Uterus (tissue), 4 donors: ENCODE results near the gene LMOD1. TPM values are rescaled to one million over a fixed set of nuclear protein-coding genes. Genes with fewer than 3 reads are reported as not detected.

Source experiments
- DNase-seq, 2 donors: peaks; one replicate each; pipeline ENCODE4 v3.0.0-alpha.2; 2019 to 2020
- H3K27ac ChIP-seq, 2 donors: fragments of 200-600 bp; sonication (generic); 1 replicate in 1 of 2; 2 replicates in 1 of 2; pipeline ENCODE4 v1.5.1; 2016 to 2018
- H3K27me3 ChIP-seq, 2 donors: fragments of 200-600 bp; sonication (generic); one replicate each; pipeline ENCODE4 v1.5.1; 2018 to 2019; ENCODE audit warnings: control low read depth in 1 of 2
- H3K36me3 ChIP-seq, 2 donors: fragments of 200-600 bp; sonication (generic); one replicate each; pipeline ENCODE4 v1.5.1; 2019; ENCODE audit warnings: control low read depth in 1 of 2
- H3K4me1 ChIP-seq, 2 donors: fragments of 200-600 bp; sonication (generic); one replicate each; pipeline ENCODE4 v1.5.1; 2018 to 2019; ENCODE audit warnings: control low read depth in 1 of 2
- H3K4me3 ChIP-seq, 2 donors: fragments of 200-600 bp; sonication (generic); 1 replicate in 1 of 2; 2 replicates in 1 of 2; pipeline ENCODE4 v1.5.1; 2018 to 2019; ENCODE audit warnings: mild to moderate bottlenecking in 1 of 2
- H3K9me3 ChIP-seq, 2 donors: fragments of 200-600 bp; sonication (generic); one replicate each; pipeline ENCODE4 v1.5.1; 2019; ENCODE audit warnings: control low read depth in 1 of 2
- CTCF ChIP-seq, 4 experiments: fragments of 200-600 bp in 2 of 4; fragments of 450-650 bp in 2 of 4; sonication (generic) in 2 of 4; IDR thresholded peaks; one replicate each; pipeline ENCODE4 v1.5.1; 2016 to 2019; ENCODE audit warnings: antibody characterized with exemption in 4 of 4, mild to moderate bottlenecking in 2 of 4, moderate library complexity in 1 of 4
- POLR2A ChIP-seq, 2 donors: fragments of 450-650 bp; IDR thresholded peaks; one replicate each; pipeline ENCODE4 v1.6.1; 2016; ENCODE audit warnings: antibody characterized with exemption in 2 of 2, mild to moderate bottlenecking in 1 of 2, moderate library complexity in 1 of 2
- intact Hi-C: fragments of 100-400 bp; cut with DNase I; formaldehyde crosslinking; loops from one replicate; pipeline ENCODE4 v1.15.1; 2023; ENCODE audit warnings: low total_unique reads
- total RNA-seq, 4 donors: library from RNA; depleted of rRNA in 3 of 4; stranded (reverse); fragments of >200 nt in 3 of 4; gene quantifications; one replicate each; pipeline versions ENCODE4 v1.1.0 to v1.2.4, GENCODE V29; 2014 to 2023
- donor health status: DM: yes; HTN: yes; CAD: no.

LMOD1 gene
- total RNA-seq, 4 donors from 2014 or later: 38.9 to 377 (median 147) TPM

DNA sequence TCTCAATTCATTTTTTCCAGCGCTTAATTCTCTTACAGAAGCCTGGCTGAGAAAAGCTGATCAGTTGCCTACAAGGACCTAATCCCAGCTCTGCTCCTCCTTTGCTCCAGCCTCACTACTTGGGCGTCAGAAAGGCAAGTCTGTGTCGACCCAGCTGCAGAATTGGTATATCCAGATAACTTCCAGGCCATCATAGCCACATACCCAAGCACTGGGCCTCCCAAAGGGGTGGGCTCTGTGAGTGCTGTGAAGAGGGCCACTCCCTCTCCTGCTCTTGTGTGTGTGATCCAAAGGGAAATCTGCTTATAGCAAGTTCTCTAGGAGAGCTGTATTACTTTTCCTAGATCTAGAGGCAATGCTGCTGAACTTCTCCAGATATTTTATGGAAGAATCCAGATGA, 18.1 kb downstream of the LMOD1 start:
- no peak overlapping the region for H3K4me3 ChIP-seq
- no peaks in the 10 kb centered on the region for H3K9me3 ChIP-seq
- TF ChIP-seq CTCF (IDR thresholded peaks at IDR 0.05) (no peak), POLR2A (IDR thresholded peaks at IDR 0.05) (no peak)
- peaks cover 0 to 13% of the 10 kb centered on the region in 2 donors for H3K4me1 ChIP-seq
- H3K36me3 ChIP-seq: no peaks in the 10 kb centered on the region
- no peaks in the 10 kb centered on the region for H3K27me3 ChIP-seq
- intact Hi-C loops: no loop called here
- DNase-seq: no peak
- H3K27ac ChIP-seq: peak overlapping the region; percentile 75 to 78

DNA sequence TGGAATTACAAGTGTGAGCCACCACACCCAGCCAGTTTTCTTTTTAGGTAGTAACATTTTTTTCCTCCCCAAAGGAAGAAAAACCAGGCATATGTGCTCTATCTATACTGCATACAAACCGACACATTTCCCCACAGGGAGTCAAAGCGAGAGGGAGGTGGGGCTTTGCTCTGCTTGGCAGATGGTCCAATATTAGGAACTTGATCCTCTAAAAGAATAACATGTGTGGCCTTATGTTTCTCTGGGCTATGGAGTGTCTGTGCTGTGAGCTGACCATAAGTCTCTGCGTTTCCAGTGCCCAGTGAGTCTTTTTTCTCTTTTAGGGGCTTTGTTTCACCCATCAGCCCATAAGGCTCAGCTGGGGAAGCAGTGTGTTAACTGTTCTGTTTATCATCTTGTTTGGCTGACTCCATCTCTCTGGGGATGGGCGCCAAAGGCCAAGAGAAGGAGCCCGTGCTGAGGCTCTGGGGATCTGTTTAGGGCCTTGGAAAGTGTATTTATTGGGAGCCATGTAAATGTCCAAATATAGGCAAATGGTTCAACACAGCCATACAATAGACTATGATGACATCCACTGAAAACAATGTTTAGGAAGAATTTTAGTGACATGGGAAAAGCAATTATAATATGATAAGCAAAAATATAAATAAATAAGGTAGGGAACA, 20.2 kb downstream of the LMOD1 start:
- no peaks in the 10 kb centered on the region for H3K27me3 ChIP-seq
- intact Hi-C loops: no loop called here
- peaks cover 0 to 13% of the 10 kb centered on the region in 2 donors for H3K4me1 ChIP-seq
- no peaks in the 10 kb centered on the region for H3K36me3 ChIP-seq
- H3K4me3 ChIP-seq: no peak overlapping the region
- no peaks in the 10 kb centered on the region for H3K9me3 ChIP-seq
- peak overlapping the region; percentile 75 to 78 for H3K27ac ChIP-seq
- DNase-seq: peak in 1 of 2 donors; percentile 27
- no peak for TF ChIP-seq CTCF (IDR thresholded peaks at IDR 0.05)
- TF ChIP-seq POLR2A (IDR thresholded peaks at IDR 0.05): no peak

GRCh38 chr1:201925301-201925567, 21.1 kb downstream of the LMOD1 start:
- H3K36me3 ChIP-seq: no peaks in the 10 kb centered on the region

DNA sequence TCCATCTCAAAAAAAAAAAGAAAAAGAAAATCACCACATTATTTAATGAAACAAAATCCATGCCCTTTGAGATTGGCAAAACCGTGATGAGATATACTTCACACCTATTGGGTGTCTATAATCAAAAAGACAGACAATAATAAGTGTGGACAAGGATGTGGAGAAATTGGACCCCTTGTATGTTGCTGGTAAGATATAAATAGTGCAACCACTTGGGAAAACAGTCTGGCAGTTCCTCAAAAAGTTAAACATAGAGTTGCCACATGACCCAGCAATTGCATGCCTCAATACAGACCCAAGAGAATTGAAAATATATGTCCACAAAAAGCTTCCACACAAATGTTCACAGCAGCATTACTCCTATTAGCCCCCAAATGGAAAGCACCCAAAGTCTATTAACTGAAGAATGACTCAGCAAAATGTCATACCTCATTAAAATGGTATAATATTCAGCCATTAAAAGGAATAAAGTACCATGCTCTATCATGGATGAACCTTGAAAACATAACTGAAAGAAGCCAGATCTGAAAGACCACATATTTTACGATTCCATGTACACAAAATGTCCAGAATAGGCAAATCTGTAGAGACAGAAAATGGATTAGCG, 24.3 kb downstream of the LMOD1 start:
- TF ChIP-seq CTCF (IDR thresholded peaks at IDR 0.05) (no peak), POLR2A (IDR thresholded peaks at IDR 0.05) (no peak)
- Histone ChIP-seq H3K27ac (peak overlapping the region; percentile 94 to 98), H3K4me1 (peaks cover 0 to 28% of the 10 kb centered on the region in 2 donors), H3K27me3 (no peaks in the 10 kb centered on the region), H3K9me3 (no peaks in the 10 kb centered on the region), H3K36me3 (no peaks in the 10 kb centered on the region), H3K4me3 (no peak overlapping the region)
- DNase-seq: no peak
- intact Hi-C loops: no loop called here

More at GRCh38 chr1:201925301-201925567, 21.1 kb downstream of the LMOD1 start:
- intact Hi-C loops: no loop called here
- TF ChIP-seq POLR2A (IDR thresholded peaks at IDR 0.05) (no peak), CTCF (IDR thresholded peaks at IDR 0.05) (no peak)
- Histone ChIP-seq H3K4me1 (peaks cover 0 to 13% of the 10 kb centered on the region in 2 donors), H3K27me3 (no peaks in the 10 kb centered on the region), H3K9me3 (no peaks in the 10 kb centered on the region), H3K27ac (peak overlapping the region; percentile 75 to 78), H3K4me3 (no peak overlapping the region)
- no peak for DNase-seq

DNA sequence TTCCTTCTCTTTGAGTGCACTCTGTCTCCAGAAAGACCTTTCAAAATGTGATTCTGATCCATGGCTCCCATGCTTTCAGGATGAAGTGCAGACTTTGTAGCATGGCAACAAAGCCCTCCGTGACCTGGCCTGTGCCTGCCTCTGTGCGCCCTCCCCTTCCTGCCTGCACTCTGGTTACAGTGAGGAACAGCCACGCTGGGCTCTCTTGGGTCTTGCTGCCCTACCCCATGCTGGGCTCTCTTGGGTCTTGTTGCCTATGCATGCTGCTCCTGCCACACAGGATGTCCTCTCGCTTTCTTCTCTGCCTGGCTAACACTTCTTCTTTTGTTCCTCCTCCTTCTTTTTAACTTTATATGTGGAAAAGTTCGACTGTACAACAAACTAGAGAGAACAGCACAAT, 28.0 kb downstream of the LMOD1 start:
- intact Hi-C loops: no loop called here
- Histone ChIP-seq H3K36me3 (no peaks in the 10 kb centered on the region), H3K4me3 (no peak overlapping the region), H3K9me3 (no peaks in the 10 kb centered on the region), H3K27ac (peak overlapping the region; percentile 94 to 98), H3K4me1 (peaks cover 18 to 33% of the 10 kb centered on the region in 2 donors), H3K27me3 (no peaks in the 10 kb centered on the region)
- TF ChIP-seq CTCF (IDR thresholded peaks at IDR 0.05) (no peak), POLR2A (IDR thresholded peaks at IDR 0.05) (no peak)
- peak in 1 of 2 donors; percentile 24 for DNase-seq
